Skeletal muscle tissue (tissue), 4 donors: ENCODE data around the gene SYT5. TPM values are rescaled to one million over a fixed set of nuclear protein-coding genes. Genes with fewer than 3 reads are reported as not detected.
"Not testable (repeated sequence)": the region's sequence is repeated elsewhere in the genome, so short reads cannot be mapped to it uniquely, and the experiment has no call there.

Experiments used
- H3K27ac ChIP-seq: one replicate; pipeline ENCODE4 v1.7.0; 2013; ENCODE audit warnings: mild to moderate bottlenecking, low read depth, low read length, inconsistent platforms
- H3K27me3 ChIP-seq, 3 donors: one replicate each; pipeline ENCODE4 v1.7.0; 2013; ENCODE audit warnings: low read length in 3 of 3; ENCODE audit not compliant: control insufficient read depth in 3 of 3, insufficient read depth in 3 of 3
- H3K36me3 ChIP-seq, 3 donors: one replicate each; pipeline ENCODE4 v1.7.0; 2013; ENCODE audit warnings: low read length in 3 of 3; ENCODE audit not compliant: control insufficient read depth in 3 of 3, insufficient read depth in 3 of 3
- H3K4me1 ChIP-seq, 3 donors: one replicate each; pipeline ENCODE4 v1.7.0; 2013; ENCODE audit warnings: low read length in 3 of 3, mild to moderate bottlenecking in 3 of 3; ENCODE audit not compliant: control insufficient read depth in 3 of 3, insufficient read depth in 3 of 3
- H3K4me3 ChIP-seq, 3 donors: one replicate each; pipeline ENCODE4 v1.7.0; 2013; ENCODE audit warnings: low read length in 3 of 3
- H3K9ac ChIP-seq, 3 donors: one replicate each; pipeline ENCODE4 v1.7.0; 2013; ENCODE audit warnings: low read length in 3 of 3, mild to moderate bottlenecking in 3 of 3, moderate library complexity in 2 of 3, low read depth in 1 of 3
- H3K9me3 ChIP-seq, 3 donors: one replicate each; pipeline ENCODE4 v1.7.0; 2013; ENCODE audit warnings: low read length in 3 of 3; ENCODE audit not compliant: control insufficient read depth in 3 of 3
- total RNA-seq: library from RNA; depleted of rRNA; stranded (reverse); fragments of >200 nt; gene quantifications from one replicate; pipeline ENCODE4 v1.2.3, GENCODE V29; 2014
- donor health status: Osteomylitis.

Gene SYT5
- total RNA-seq, 1 donor from 2014 or later = not detected

- not testable (repeated sequence) for H3K4me1 ChIP-seq, H3K9me3 ChIP-seq, H3K4me3 ChIP-seq, H3K27ac ChIP-seq, H3K9ac ChIP-seq, H3K27me3 ChIP-seq
- peaks cover 10 to 27% (median 27%) of the 10 kb centered on the region in 3 donors for H3K36me3 ChIP-seq
Observed at GRCh38 chr19:55224679-55225414, 44.8 kb upstream of the SYT5 start.

GRCh38 chr19:55224038-55224665 lies 44.1 kb upstream of the SYT5 start:
- Histone ChIP-seq H3K27ac (no peak overlapping the region), H3K36me3 (peaks cover 7 to 21% (median 20%) of the 10 kb centered on the region in 3 donors), H3K9me3 (peaks cover 0 to 4% (median 0%) of the 10 kb centered on the region in 3 donors), H3K9ac (no peak overlapping the region), H3K4me3 (no peak overlapping the region), H3K4me1 (no peaks in the 10 kb centered on the region), H3K27me3 (no peaks in the 10 kb centered on the region)

DNA sequence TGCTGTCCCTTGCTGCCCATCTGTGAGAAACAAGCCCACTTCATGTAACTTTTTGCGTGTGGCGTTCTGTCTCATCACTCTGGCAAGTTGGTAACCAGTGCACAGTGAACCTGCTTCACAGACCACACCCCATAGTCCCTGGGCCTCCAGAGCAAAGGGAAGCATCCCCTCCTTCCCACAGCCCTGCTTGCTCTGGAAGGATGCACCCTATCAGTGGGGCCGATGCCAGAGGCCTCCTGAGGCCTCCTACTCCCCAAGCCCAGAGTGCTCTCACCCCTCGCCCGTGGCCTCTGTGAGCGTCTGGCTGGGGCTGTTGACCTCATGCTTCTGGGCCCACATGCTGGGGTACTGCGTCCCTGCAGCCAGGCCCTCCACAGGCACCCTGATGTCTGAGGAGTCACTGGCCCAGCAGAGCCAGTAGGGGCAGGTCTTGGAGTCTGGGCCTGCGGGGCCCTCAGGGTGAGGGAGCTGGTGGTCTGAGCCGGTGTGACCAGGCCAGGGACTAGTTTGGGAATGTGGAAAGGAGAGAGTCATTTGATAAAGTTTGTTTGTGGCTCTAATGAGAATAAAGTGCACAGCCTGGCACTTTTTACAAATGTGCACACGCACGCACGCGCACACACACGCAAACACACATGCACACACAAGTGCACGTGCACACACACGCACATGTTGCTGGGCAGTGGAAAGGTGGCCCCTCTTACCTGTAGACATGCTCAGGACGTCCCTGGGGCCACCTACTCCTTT lies 43.4 kb upstream of the SYT5 start:
- no peak overlapping the region for H3K4me3 ChIP-seq
- no peaks in the 10 kb centered on the region for H3K27me3 ChIP-seq
- H3K36me3 ChIP-seq = peaks cover 0 to 20% (median 16%) of the 10 kb centered on the region in 3 donors
- peaks cover 0 to 4% (median 0%) of the 10 kb centered on the region in 3 donors for H3K9me3 ChIP-seq
- H3K9ac ChIP-seq = no peak overlapping the region
- no peaks in the 10 kb centered on the region for H3K4me1 ChIP-seq
- no peak overlapping the region for H3K27ac ChIP-seq

DNA sequence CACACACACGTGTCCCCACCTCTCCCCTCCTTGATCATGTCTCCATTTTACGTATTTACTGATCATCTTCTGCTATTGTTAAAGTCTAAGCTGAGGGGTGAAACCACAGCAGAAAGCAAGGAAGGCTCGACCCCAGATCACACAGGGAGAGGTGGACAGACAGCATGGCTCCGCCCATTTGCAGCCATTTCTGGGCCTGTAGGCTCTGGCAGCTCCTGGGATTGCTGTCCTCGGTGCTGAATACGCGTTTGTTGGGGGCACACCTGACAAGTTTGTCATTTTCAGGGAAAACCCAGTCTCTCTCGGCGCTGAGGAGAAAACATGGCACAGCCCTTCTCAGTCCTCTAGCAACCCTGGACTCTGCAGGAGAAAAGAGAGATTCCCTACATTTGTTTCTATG lies 40.4 kb upstream of the SYT5 start:
- Histone ChIP-seq H3K4me1 (peaks cover 0 to 10% (median 3%) of the 10 kb centered on the region in 3 donors), H3K9ac (no peak overlapping the region), H3K9me3 (peaks cover 0 to 4% (median 0%) of the 10 kb centered on the region in 3 donors), H3K4me3 (no peak overlapping the region), H3K27me3 (no peaks in the 10 kb centered on the region), H3K36me3 (no peaks in the 10 kb centered on the region), H3K27ac (no peak overlapping the region)

DNA sequence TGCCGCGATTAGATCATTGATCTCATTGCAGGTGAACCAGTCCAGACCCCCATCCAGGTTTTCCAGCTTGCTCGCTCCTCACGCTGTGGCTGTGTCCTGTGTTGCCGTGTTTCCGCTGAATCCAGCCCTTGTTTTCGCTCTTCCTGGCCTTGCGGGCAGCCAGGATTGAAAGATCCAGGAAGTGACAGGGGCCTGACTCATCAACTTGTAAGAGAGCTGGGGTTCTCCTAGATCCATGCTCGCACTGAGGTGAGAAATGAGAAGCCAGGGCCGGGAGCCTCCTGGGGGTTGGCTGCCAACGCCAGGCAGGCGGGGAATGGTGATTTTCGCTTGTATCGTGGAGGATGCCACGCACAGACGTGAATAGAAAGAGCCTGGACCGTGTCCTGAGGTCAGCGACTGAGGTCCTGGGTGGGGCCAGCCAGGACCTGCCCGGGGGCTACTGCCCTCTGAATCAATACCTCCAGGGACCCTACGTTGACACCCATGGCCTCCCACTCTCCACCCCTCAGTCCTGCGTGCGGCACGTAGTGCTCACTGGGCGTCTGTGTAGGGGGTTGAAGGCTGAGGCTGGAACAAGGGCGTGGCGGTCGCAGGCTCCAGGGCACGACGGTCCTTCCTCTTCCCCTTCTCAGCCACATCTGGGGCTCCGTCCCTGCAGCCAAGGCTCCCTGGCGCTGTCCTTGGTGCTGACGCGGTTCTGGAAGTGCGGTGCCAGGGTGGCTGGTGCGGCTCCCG lies 36.5 kb upstream of the SYT5 start:
- peak overlapping the region; percentile 54 to 67 (median 63) for H3K4me3 ChIP-seq
- peak overlapping the region; percentile 23 for H3K27ac ChIP-seq
- H3K36me3 ChIP-seq = no peaks in the 10 kb centered on the region

DNA sequence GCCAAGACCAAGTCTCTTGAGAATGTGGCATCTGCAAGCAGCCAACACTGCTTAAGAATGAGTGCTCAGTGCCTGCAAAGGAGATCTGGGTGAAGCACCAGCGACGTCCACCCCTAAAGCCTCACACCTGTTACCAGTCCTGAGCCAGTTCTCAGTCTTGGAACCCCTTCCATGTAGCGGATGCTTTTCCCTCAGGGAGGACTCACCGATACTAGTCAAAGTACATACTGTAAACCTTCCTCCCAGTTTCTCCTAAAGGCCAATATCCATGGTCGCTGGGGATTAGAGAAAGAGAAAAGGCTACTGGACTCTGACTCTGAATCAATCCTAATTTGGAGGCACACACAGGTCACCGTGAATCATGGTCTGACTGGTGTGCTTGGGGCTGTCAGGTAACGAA lies 33.5 kb upstream of the SYT5 start:
- H3K27me3 ChIP-seq = peaks cover 0 to 13% (median 4%) of the 10 kb centered on the region in 3 donors
- peaks cover 0 to 10% (median 3%) of the 10 kb centered on the region in 3 donors for H3K4me1 ChIP-seq
- H3K9me3 ChIP-seq = peaks cover 0 to 5% (median 2%) of the 10 kb centered on the region in 3 donors
- H3K36me3 ChIP-seq = no peaks in the 10 kb centered on the region
- H3K27ac ChIP-seq = no peak overlapping the region
- no peak overlapping the region for H3K4me3 ChIP-seq
- H3K9ac ChIP-seq = no peak overlapping the region

More for the DNA sequence above, 36.5 kb upstream of the SYT5 start:
- peak overlapping the region in 1 of 3 donors; percentile 20 for H3K9ac ChIP-seq
- H3K9me3 ChIP-seq = peaks cover 0 to 6% (median 5%) of the 10 kb centered on the region in 3 donors
- H3K4me1 ChIP-seq = peaks cover 0 to 10% (median 3%) of the 10 kb centered on the region in 3 donors
- H3K27me3 ChIP-seq = peaks cover 0 to 13% (median 4%) of the 10 kb centered on the region in 3 donors

- Histone ChIP-seq H3K4me1 (peaks cover 0 to 10% (median 3%) of the 10 kb centered on the region in 3 donors), H3K27me3 (peaks cover 0 to 13% (median 4%) of the 10 kb centered on the region in 3 donors), H3K9me3 (peaks cover 0 to 5% (median 2%) of the 10 kb centered on the region in 3 donors), H3K36me3 (no peaks in the 10 kb centered on the region), H3K4me3 (no peak overlapping the region), H3K27ac (no peak overlapping the region), H3K9ac (no peak overlapping the region)
Observed at GRCh38 chr19:55212447-55212846, 32.4 kb upstream of the SYT5 start.

- Histone ChIP-seq H3K27me3 (peaks cover 3 to 25% (median 9%) of the 10 kb centered on the region in 3 donors), H3K9ac (no peak overlapping the region), H3K27ac (no peak overlapping the region)
Observed at GRCh38 chr19:55209693-55210472, 29.8 kb upstream of the SYT5 start.

More at GRCh38 chr19:55209693-55210472, 29.8 kb upstream of the SYT5 start:
- Histone ChIP-seq H3K36me3 (no peaks in the 10 kb centered on the region), H3K4me1 (peaks cover 0 to 6% (median 2%) of the 10 kb centered on the region in 3 donors), H3K9me3 (peaks cover 0 to 5% (median 2%) of the 10 kb centered on the region in 3 donors), H3K4me3 (no peak overlapping the region)
